ENCODE data around the gene EMSY.

DNA sequence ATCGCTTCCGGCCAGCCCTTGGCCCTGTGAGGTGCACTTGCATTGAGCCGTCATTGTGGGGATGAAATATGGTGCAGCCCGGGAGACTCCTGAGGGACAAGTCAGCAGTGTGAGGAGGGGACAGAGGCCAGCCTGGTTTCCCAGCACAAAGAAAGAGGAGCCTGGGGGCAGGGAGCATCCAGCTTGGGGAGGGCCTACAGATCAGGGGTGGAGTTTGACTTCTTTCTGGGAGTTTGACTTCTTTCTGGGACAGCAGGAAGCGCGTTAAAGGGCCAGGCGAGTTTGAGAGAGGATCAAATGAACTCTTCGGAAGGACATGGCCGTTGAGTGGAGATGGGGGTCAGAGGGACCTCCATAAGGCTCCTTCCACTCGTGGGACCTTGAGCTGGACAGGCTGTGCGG, 133.8 kb downstream of the EMSY start:
- TF ChIP-seq POLR2A (IDR thresholded peaks at IDR 0.05; ENCODE audit: low read length) (no peak), GATA1 (IDR thresholded peaks at IDR 0.05; ENCODE audit: low read depth, low read length) (no peak)

Data from erythroblast (primary cell).